GM20431 (cell line): ENCODE data around the gene SHISAL1.

Experiments
- in situ Hi-C: fragments of 300-500 bp; cut with MseI, MboI; formaldehyde crosslinking; loops from one replicate; pipeline ENCODE4 v1.15.0; 2020; ENCODE audit warnings: low sequenced_read_pairs; ENCODE audit not compliant: unreplicated experiment

Gene SHISAL1

GRCh38 chr22:44344407-44344806, 31.7 kb upstream of the SHISAL1 start:
- in situ Hi-C loops, result no loop called here

GRCh38 chr22:44342347-44342956, 29.7 kb upstream of the SHISAL1 start:
- in situ Hi-C loops, result no loop called here

- in situ Hi-C loops, result no loop called here
Observed at GRCh38 chr22:44341431-44342346, 28.9 kb upstream of the SHISAL1 start.

GRCh38 chr22:44340271-44341239, 27.8 kb upstream of the SHISAL1 start:
- in situ Hi-C loops, result no loop called here

- in situ Hi-C loops, result no loop called here
Observed at GRCh38 chr22:44338906-44339305, 26.2 kb upstream of the SHISAL1 start.

- in situ Hi-C loops, result no loop called here
Observed at GRCh38 chr22:44338177-44338810, 25.5 kb upstream of the SHISAL1 start.

- in situ Hi-C loops, result no loop called here
Observed at GRCh38 chr22:44337678-44338004, 24.9 kb upstream of the SHISAL1 start.

- in situ Hi-C loops, result no loop called here
Observed at GRCh38 chr22:44336962-44337677, 24.4 kb upstream of the SHISAL1 start.

GRCh38 chr22:44335903-44336803, 23.4 kb upstream of the SHISAL1 start:
- in situ Hi-C loops, result no loop called here

- in situ Hi-C loops, result no loop called here
Observed at GRCh38 chr22:44335066-44335839, 22.5 kb upstream of the SHISAL1 start.

GRCh38 chr22:44333847-44334635, 21.3 kb upstream of the SHISAL1 start:
- in situ Hi-C loops, result no loop called here

- in situ Hi-C loops, result no loop called here
Observed at GRCh38 chr22:44332946-44333345, 20.2 kb upstream of the SHISAL1 start.

- in situ Hi-C loops, result no loop called here
Observed at GRCh38 chr22:44331881-44332714, 19.3 kb upstream of the SHISAL1 start.

GRCh38 chr22:44330744-44331660, 18.3 kb upstream of the SHISAL1 start:
- in situ Hi-C loops, result no loop called here

- in situ Hi-C loops, result no loop called here
Observed at GRCh38 chr22:44330188-44330743, 17.5 kb upstream of the SHISAL1 start.
